IMR-90 (cell line): ENCODE results near the gene ZCCHC24. TPM values are rescaled to one million over a fixed set of nuclear protein-coding genes. Genes with fewer than 3 reads are reported as not detected.

Experiments used
- ATAC-seq: fragments of 200-7000 bp; cut with Tn5 transposase; 2 replicates; pipeline ENCODE4 v1.9.1; 2020; ENCODE audit warnings: low read depth, mild to moderate bottlenecking, moderate library complexity
- BruUV-seq: library from RNA; stranded (reverse); fragments of 400-500 nt; replicated peaks from 2 replicates; lab custom pipeline; 2021; lab: Mats Ljungman, UMichigan
- CTCF ChIA-PET: fragments of 300-600 bp; formaldehyde crosslinking; extraction: SDS; loops from one replicate; lab custom pipeline; 2021; ENCODE audit warnings: antibody characterized with exemption; lab: Yijun Ruan, JAX
- POLR2A ChIA-PET: fragments of 300-600 bp; sonication (Branson Sonifier 250); formaldehyde crosslinking; loops from one replicate; lab custom pipeline; 2022; ENCODE audit warnings: antibody characterized with exemption; ENCODE audit not compliant: unreplicated experiment; lab: Charles Lee
- DNase-seq: peaks from one replicate; pipeline ENCODE4 v3.0.0; 2013
- H2AFZ ChIP-seq: replicated peaks from 2 replicates; pipeline ENCODE3; 2013; ENCODE audit warnings: low read length, mild to moderate bottlenecking; ENCODE audit not compliant: poor library complexity
- H2AK5ac ChIP-seq: 2 replicates; pipeline ENCODE4 v1.6.1; 2013; ENCODE audit warnings: low read depth, low read length, inconsistent platforms
- H2AK9ac ChIP-seq: replicated peaks from 2 replicates; pipeline ENCODE3; 2013; ENCODE audit warnings: mild to moderate bottlenecking, low read depth, low read length, moderate library complexity; ENCODE audit not compliant: poor library complexity
- H2BK120ac ChIP-seq: 2 replicates; pipeline ENCODE4 v1.6.1; 2013; ENCODE audit warnings: low read depth, low read length, inconsistent platforms
- H2BK15ac ChIP-seq: 3 replicates; pipeline ENCODE4 v1.6.1; 2013; ENCODE audit warnings: low read depth, low read length, inconsistent platforms
- H2BK20ac ChIP-seq: 2 replicates; pipeline ENCODE4 v1.6.1; 2013; ENCODE audit warnings: low read depth, mild to moderate bottlenecking, inconsistent platforms, low read length, moderate library complexity
- H2BK5ac ChIP-seq: 2 replicates; pipeline ENCODE4 v1.6.1; 2013; ENCODE audit warnings: mild to moderate bottlenecking, low read depth, low read length, inconsistent platforms; ENCODE audit not compliant: poor library complexity, severe bottlenecking
- H3K14ac ChIP-seq: replicated peaks from 2 replicates; pipeline ENCODE4 v1.6.1; 2013; ENCODE audit warnings: low read depth, low read length, inconsistent platforms
- H3K18ac ChIP-seq: 2 replicates; pipeline ENCODE4 v1.6.1; 2013; ENCODE audit warnings: low read depth, low read length, control low read depth
- H3K23ac ChIP-seq: 2 replicates; pipeline ENCODE4 v1.6.1; 2013; ENCODE audit warnings: low read depth, low read length, inconsistent platforms
- H3K27ac ChIP-seq: 2 replicates; pipeline ENCODE4 v1.5.1; 2013; ENCODE audit warnings: mild to moderate bottlenecking, control low read depth, low read length; ENCODE audit not compliant: insufficient read depth
- H3K27me3 ChIP-seq: 2 replicates; pipeline ENCODE4 v1.6.1; 2013; ENCODE audit warnings: low read length; ENCODE audit not compliant: control insufficient read depth, insufficient read depth
- H3K36me3 ChIP-seq: 2 replicates; pipeline ENCODE4 v1.6.1; 2013; ENCODE audit warnings: low read length, mixed read lengths; ENCODE audit not compliant: control insufficient read depth, insufficient read depth
- H3K4ac ChIP-seq: 2 replicates; pipeline ENCODE4 v1.6.1; 2013; ENCODE audit warnings: low read depth, low read length, inconsistent platforms
- H3K4me1 ChIP-seq: 2 replicates; pipeline ENCODE4 v1.6.1; 2013; ENCODE audit warnings: low read length, mixed read lengths; ENCODE audit not compliant: control insufficient read depth, insufficient read depth
- H3K4me2 ChIP-seq: 2 replicates; pipeline ENCODE4 v1.6.1; 2013; ENCODE audit warnings: low read depth, mild to moderate bottlenecking, control low read depth, low read length, moderate library complexity
- H3K4me3 ChIP-seq: 2 replicates; pipeline ENCODE4 v1.5.1; 2013; ENCODE audit warnings: low read depth, mild to moderate bottlenecking, control low read depth, low read length, moderate library complexity; ENCODE audit not compliant: insufficient read depth
- H3K56ac ChIP-seq: 2 replicates; pipeline ENCODE4 v1.6.1; 2013; ENCODE audit warnings: low read length, inconsistent platforms; ENCODE audit not compliant: insufficient read depth; ENCODE audit errors: extremely low read depth
- H3K79me1 ChIP-seq, 2 experiments: 2 replicates each; pipeline ENCODE4 v1.6.1; 2013; ENCODE audit warnings: low read length in 2 of 2, inconsistent platforms in 1 of 2, low read depth in 1 of 2
- H3K9ac ChIP-seq: 2 replicates; pipeline ENCODE4 v1.6.1; 2013; ENCODE audit warnings: low read depth, low read length, control low read depth
- H3K9me1 ChIP-seq: 2 replicates; pipeline ENCODE4 v1.6.1; 2013; ENCODE audit warnings: low read length, inconsistent platforms; ENCODE audit not compliant: insufficient read depth
- H3K9me3 ChIP-seq: 2 replicates; pipeline ENCODE4 v1.6.1; 2013; ENCODE audit warnings: low read length; ENCODE audit not compliant: control insufficient read depth, insufficient read depth
- H4K20me1 ChIP-seq: 2 replicates; pipeline ENCODE4 v1.6.1; 2013; ENCODE audit warnings: low read length, inconsistent platforms; ENCODE audit not compliant: insufficient read depth
- H4K5ac ChIP-seq: 2 replicates; pipeline ENCODE4 v1.6.1; 2013; ENCODE audit warnings: mild to moderate bottlenecking, low read depth, low read length, control low read depth
- H4K8ac ChIP-seq, 2 experiments: 2 replicates each; pipeline ENCODE4 v1.6.1; 2013; ENCODE audit warnings: low read depth in 2 of 2, low read length in 2 of 2, control low read depth in 1 of 2, inconsistent platforms in 1 of 2
- H4K91ac ChIP-seq: 2 replicates; pipeline ENCODE4 v1.6.1; 2013; ENCODE audit warnings: low read depth, low read length, inconsistent platforms; ENCODE audit not compliant: insufficient read depth
- BHLHE40 ChIP-seq: fragments of 150-350 bp; IDR thresholded peaks from 2 replicates; pipeline ENCODE4 v1.6.1; 2016; ENCODE audit warnings: mild to moderate bottlenecking, low read depth, low read length
- ELK1 ChIP-seq: fragments of 150-350 bp; IDR thresholded peaks from 2 replicates; pipeline ENCODE4 v1.6.1; 2016; ENCODE audit warnings: low read depth, mild to moderate bottlenecking, low read length, moderate library complexity, borderline replicate concordance
- NFE2L2 ChIP-seq: fragments of 150-350 bp; IDR thresholded peaks from 2 replicates; pipeline ENCODE4 v1.6.1; 2016; ENCODE audit warnings: low read depth, mild to moderate bottlenecking, low read length
- POLR2A ChIP-seq: IDR thresholded peaks from 2 replicates; pipeline ENCODE4 v1.6.1; 2012; ENCODE audit warnings: mild to moderate bottlenecking, low read depth, low read length
- USF2 ChIP-seq: fragments of 150-350 bp; IDR thresholded peaks from 2 replicates; pipeline ENCODE4 v1.6.1; 2017; ENCODE audit warnings: mild to moderate bottlenecking, antibody characterized with exemption, low read length, low read depth
- WGBS, 2 experiments: methylation state at CpG; one replicate each; pipeline versions ENCODE4 v1.1.5 to v1.1.7; 2013; ENCODE audit warnings: missing lambda C conversion rate in 2 of 2; ENCODE audit not compliant: insufficient read length in 1 of 2; ENCODE audit errors: extremely low coverage in 2 of 2; 5-methylcytosine and 5-hydroxymethylcytosine counted together
- dilution Hi-C: fragments of 300-500 bp; cut with HindIII; formaldehyde crosslinking; loops from one replicate; pipeline ENCODE4 v1.14.3; 2018; ENCODE audit warnings: low sequenced_read_pairs; ENCODE audit not compliant: unreplicated experiment
- in situ Hi-C: fragments of 300-500 bp; cut with MboI; formaldehyde crosslinking; loops from 3 replicates; pipeline ENCODE4 v1.14.3; 2019; ENCODE audit warnings: low sequenced_read_pairs, inconsistent platforms, mixed read lengths
- intact Hi-C: fragments of 100-400 bp; cut with micrococcal nuclease; formaldehyde crosslinking; loops from 2 replicates; pipeline ENCODE4 v1.10.0; 2022
- polyA plus RNA-seq, 3 experiments: library from polyadenylated mRNA; depleted of rRNA; stranded (reverse); fragments of >200 nt; gene quantifications; 2 replicates each; pipeline ENCODE4 v1.2.3, GENCODE V29; 2012; ENCODE audit warnings: low replicate concordance in 1 of 3
- total RNA-seq: library from RNA; depleted of rRNA; stranded (reverse); fragments of >200 nt; gene quantifications from 2 replicates; pipeline ENCODE4 v1.2.3, GENCODE V29; 2012

Gene ZCCHC24
- total and polyA plus RNA-seq, 2 of the 4 experiments (the other 2 are of a cell fraction): 15.1 to 25.9 TPM

GRCh38 chr10:79353000-79353406, 92.4 kb downstream of the ZCCHC24 start:
- H3K9me1 ChIP-seq: peaks cover 24% of the 10 kb centered on the region
- no TSS peak for BruUV-seq
- H3K9ac ChIP-seq: no peak overlapping the region
- H2BK5ac ChIP-seq: no peak overlapping the region
- no peak overlapping the region for H2AK9ac ChIP-seq
- 96% methylated on average over 4 of the region's 8 CpGs; no CpG with 5 or more reads in 1 of the 2 experiments for WGBS, 2 experiments
- peaks cover 30 to 71% of the 10 kb centered on the region in 2 experiments for H3K79me1 ChIP-seq
- ChIA-PET CTCF (no interaction called here), POLR2A (interaction anchor here (0.6 kb wide), 1 partner anchor 550 kb away, joined by 3 read pairs; no protein-coding TSS in a partner anchor)
- no peaks in the 10 kb centered on the region for H3K9me3 ChIP-seq
- H4K91ac ChIP-seq: no peak overlapping the region
- H3K27ac ChIP-seq: no peak overlapping the region
- H4K20me1 ChIP-seq: peaks cover 61% of the 10 kb centered on the region
- in situ Hi-C loops (no loop called here), dilution Hi-C loops (no loop called here), intact Hi-C loops (no loop called here)
- H2BK20ac ChIP-seq: no peak overlapping the region
- peaks cover 13% of the 10 kb centered on the region for H3K4me1 ChIP-seq
- no peak overlapping the region for H4K8ac ChIP-seq
- H3K18ac ChIP-seq: no peak overlapping the region
- no peak overlapping the region for H2AK5ac ChIP-seq
- H3K4me3 ChIP-seq: no peak overlapping the region
- H2BK120ac ChIP-seq: no peak overlapping the region
- peaks cover 66% of the 10 kb centered on the region for H3K36me3 ChIP-seq
- H3K4ac ChIP-seq: no peak overlapping the region
- H3K4me2 ChIP-seq: no peak overlapping the region
- no peak for DNase-seq
- no peak for TF ChIP-seq NFE2L2
- no peak for TF ChIP-seq USF2
- no peak for TF ChIP-seq ELK1
- no peak for TF ChIP-seq POLR2A
- no peak for TF ChIP-seq BHLHE40
- no peak overlapping the region for H3K23ac ChIP-seq
- H3K14ac ChIP-seq: no peak overlapping the region
- H3K56ac ChIP-seq: no peak overlapping the region
- ATAC-seq: no peak
- no peaks in the 10 kb centered on the region for H3K27me3 ChIP-seq
- no peak overlapping the region for H2BK15ac ChIP-seq
- H4K5ac ChIP-seq: no peak overlapping the region
- H2AFZ ChIP-seq: no peak overlapping the region
